MM.1S (cell line): ENCODE measurements around the gene ZNF286A.

Experiments
- CTCF ChIP-seq: fragments of 300-600 bp; sonication (generic); IDR thresholded peaks from 2 replicates; pipeline ENCODE4 v1.5.1; 2016; ENCODE audit warnings: antibody characterized with exemption, low read length, mixed read lengths
- EZH2 ChIP-seq: fragments of 300-600 bp; sonication (generic); optimal IDR thresholded peaks from 2 replicates; pipeline ENCODE3; 2017; ENCODE audit warnings: low read depth, mild to moderate bottlenecking, antibody characterized with exemption, low read length, mixed read lengths
- EZH2phosphoT487 ChIP-seq: fragments of 300-600 bp; sonication (generic); IDR thresholded peaks from 2 replicates; pipeline ENCODE4 v1.6.1; 2018; ENCODE audit warnings: antibody characterized with exemption, low read length

GRCh38 chr17:15651583-15652110, 47.9 kb upstream of the ZNF286A start:
- TF ChIP-seq CTCF = no peak
- no peak for TF ChIP-seq EZH2phosphoT487
- TF ChIP-seq EZH2 = no peak
